H1 (cell line): ENCODE measurements around the gene PDSS1. TPM values are rescaled to one million over a fixed set of nuclear protein-coding genes. Genes with fewer than 3 reads are reported as not detected.

ENCODE experiments used
- polyA plus RNA-seq, 7 experiments: library from polyadenylated mRNA; depleted of rRNA in 3 of 7; stranded (reverse) in 5 of 7; unstranded in 2 of 7; fragments of >200 nt in 5 of 7; fragments of 200-250 nt in 2 of 7; gene quantifications; 1 replicate in 5 of 7; 2 replicates in 1 of 7; 4 replicates in 1 of 7; pipeline versions ENCODE4 v1.2.1 to v1.2.3, GENCODE V29; 2011 to 2013; ENCODE audit warnings: missing spikeins in 2 of 7, mixed read lengths in 2 of 7
- total RNA-seq: library from RNA; stranded (reverse); fragmentation: NEBNext Ultra II Directional; extraction: Animal tissue kit (Norgen Biotek cat#: 25700); gene quantifications from 2 replicates; pipeline ENCODE4 v1.2.1, GENCODE V29; 2021
- TF ChIP-seq, protein P1 (sequence below), 3 experiments: IDR thresholded peaks; 1 replicate in 2 of 3; 2 replicates in 1 of 3; pipeline versions ENCODE4 v1.5.1 to v1.6.1; 2011; ENCODE audit warnings: low read length in 3 of 3, mild to moderate bottlenecking in 3 of 3, inconsistent platforms in 2 of 3, low read depth in 1 of 3, moderate library complexity in 1 of 3; ENCODE audit not compliant: insufficient read depth in 1 of 3; ENCODE audit errors: control extremely low read depth in 1 of 3

PDSS1 gene
- total and polyA plus RNA-seq, 2 of the 8 experiments (the other 6 are each of a cell fraction or from before 2014, with no cell fraction given) = 21.3 to 26.0 TPM

DNA sequence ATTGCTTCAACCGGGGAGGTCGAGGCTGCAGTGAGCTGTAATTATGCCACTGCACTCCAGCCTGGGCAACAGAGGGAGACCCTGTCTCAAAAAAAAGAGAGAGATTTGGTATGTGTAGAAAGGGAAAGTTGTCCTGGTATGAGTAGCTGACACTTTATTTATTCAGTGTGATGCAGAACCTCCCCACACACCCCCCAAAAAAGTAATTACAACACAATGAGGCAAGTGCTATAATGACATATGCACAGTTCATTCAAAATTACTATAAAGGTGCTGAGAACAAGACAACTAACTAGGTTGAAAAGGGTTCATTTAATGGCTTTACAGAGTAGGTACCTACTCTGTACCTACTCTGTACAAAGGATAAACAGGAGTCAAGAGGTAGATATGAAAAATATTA is 80.2 kb downstream of the PDSS1 start (continued):
- TF ChIP-seq, protein P1, sequence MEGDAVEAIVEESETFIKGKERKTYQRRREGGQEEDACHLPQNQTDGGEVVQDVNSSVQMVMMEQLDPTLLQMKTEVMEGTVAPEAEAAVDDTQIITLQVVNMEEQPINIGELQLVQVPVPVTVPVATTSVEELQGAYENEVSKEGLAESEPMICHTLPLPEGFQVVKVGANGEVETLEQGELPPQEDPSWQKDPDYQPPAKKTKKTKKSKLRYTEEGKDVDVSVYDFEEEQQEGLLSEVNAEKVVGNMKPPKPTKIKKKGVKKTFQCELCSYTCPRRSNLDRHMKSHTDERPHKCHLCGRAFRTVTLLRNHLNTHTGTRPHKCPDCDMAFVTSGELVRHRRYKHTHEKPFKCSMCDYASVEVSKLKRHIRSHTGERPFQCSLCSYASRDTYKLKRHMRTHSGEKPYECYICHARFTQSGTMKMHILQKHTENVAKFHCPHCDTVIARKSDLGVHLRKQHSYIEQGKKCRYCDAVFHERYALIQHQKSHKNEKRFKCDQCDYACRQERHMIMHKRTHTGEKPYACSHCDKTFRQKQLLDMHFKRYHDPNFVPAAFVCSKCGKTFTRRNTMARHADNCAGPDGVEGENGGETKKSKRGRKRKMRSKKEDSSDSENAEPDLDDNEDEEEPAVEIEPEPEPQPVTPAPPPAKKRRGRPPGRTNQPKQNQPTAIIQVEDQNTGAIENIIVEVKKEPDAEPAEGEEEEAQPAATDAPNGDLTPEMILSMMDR (IDR thresholded peaks at IDR 0.05; ENCODE audit: control extremely low read depth in 1 of 3, insufficient read depth in 1 of 3, low read depth in 1 of 3, low read length in 3 of 3) = no peak
